IPS-20b (cell line): ENCODE results near the gene NHERF2.

ENCODE experiments used
- H3K27ac ChIP-seq: one replicate; pipeline ENCODE4 v1.5.1; 2013; ENCODE audit warnings: low read length
- H3K27me3 ChIP-seq: 2 replicates; pipeline ENCODE4 v1.6.1; 2013; ENCODE audit warnings: mild to moderate bottlenecking, low read length, inconsistent platforms; ENCODE audit not compliant: insufficient read depth
- H3K36me3 ChIP-seq: 2 replicates; pipeline ENCODE4 v1.6.1; 2013; ENCODE audit warnings: low read depth, mild to moderate bottlenecking, inconsistent platforms, low read length, moderate library complexity; ENCODE audit not compliant: insufficient read depth
- H3K4me1 ChIP-seq: 2 replicates; pipeline ENCODE4 v1.6.1; 2013; ENCODE audit warnings: mild to moderate bottlenecking, control low read depth, inconsistent platforms, low read length, moderate library complexity; ENCODE audit not compliant: insufficient read depth
- H3K4me3 ChIP-seq: 2 replicates; pipeline ENCODE4 v1.5.1; 2013; ENCODE audit warnings: mild to moderate bottlenecking, low read length, inconsistent platforms
- H3K9ac ChIP-seq: 2 replicates; pipeline ENCODE4 v1.6.1; 2013; ENCODE audit warnings: low read depth, mild to moderate bottlenecking, inconsistent platforms, low read length, moderate library complexity
- H3K9me3 ChIP-seq: 2 replicates; pipeline ENCODE4 v1.6.1; 2013; ENCODE audit warnings: mild to moderate bottlenecking, low read depth, low read length, inconsistent platforms; ENCODE audit not compliant: insufficient read depth

NHERF2 gene

DNA sequence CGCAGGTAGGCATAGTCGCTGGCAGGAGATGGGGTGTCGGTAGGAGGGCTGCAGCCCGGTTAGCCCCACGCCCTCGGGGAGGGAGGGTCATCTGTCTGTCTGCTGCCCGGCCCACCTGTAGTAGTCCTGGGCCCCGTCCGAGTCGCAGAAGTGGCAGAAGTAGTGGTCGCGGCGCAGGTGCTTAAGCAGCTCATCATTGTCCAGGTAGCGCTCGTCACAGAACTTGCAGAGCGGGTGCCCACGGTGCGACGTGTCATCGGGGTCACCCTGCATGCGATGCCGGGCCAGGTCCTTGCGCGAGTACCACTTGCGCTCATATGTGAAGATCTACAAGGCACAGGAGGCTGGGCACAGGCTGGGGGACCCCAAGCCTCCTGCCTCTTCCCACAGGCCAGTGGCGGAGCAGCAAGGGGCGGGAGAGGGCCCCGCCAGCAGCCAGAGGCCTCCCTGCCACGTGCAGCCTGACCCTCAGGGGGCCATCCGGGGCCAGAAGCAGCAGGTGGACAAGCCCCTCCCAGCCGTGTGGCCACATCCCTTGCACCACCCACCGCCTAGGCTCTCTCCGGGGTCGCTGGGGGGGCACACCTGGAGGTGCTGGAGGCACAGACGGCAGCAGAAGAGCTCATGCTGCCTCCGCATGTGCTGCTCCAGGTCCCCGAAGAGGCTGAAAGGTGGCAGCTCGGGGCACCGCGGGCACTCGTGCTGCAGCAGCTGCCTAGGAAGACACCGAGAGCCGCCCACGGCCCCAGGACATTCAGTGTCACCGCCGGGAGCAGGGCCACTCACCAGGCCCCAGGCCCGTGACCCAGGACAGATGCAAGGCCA is 24.1 kb upstream of the NHERF2 start:
- Histone ChIP-seq H3K4me1 (peaks cover 4% of the 10 kb centered on the region), H3K9me3 (no peaks in the 10 kb centered on the region), H3K27ac (no peak overlapping the region), H3K36me3 (peaks cover 57% of the 10 kb centered on the region), H3K4me3 (no peak overlapping the region), H3K27me3 (no peaks in the 10 kb centered on the region), H3K9ac (no peak overlapping the region)

GRCh38 chr16:2003231-2003826 is 23.4 kb upstream of the NHERF2 start:
- peaks cover 52% of the 10 kb centered on the region for H3K36me3 ChIP-seq

DNA sequence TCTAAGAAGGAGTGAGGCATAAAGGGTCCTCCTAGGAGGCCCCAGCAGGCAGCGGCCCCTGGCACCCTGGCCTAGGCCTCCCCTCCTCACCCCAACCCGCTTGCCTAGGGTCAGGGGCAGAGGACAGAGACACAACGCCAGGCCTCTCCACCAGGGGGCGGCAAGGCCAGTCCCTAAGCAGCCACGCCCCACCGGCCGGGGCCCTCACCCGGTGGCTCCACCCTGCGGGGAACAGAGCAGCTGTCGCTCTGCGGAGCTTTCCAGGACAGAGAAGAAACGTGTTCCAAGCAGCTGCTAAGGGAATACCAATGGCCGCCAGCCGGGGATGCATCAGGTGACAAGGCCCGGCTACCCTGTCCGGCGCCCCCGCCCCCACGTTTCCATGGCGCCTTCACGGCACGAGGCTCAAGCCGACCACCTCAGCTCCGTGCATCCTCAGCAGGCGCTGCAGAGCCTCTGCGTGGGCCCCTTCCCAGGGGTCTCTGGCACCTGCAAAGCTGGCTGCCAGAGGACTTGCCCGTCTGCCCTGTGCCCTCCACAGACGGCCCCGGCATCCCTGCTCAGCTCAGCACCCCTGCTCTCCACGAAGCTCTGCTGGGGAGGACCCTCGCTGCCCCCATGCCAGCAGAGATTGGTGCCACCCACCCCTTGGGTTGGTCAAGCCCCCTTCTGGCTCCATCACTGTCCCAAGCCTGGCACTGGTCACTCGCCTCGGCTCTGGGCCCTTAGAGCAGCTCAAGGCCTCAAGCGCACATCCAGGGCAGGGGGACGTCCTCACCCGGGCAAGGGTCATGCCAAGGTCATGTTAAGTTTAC is 22.7 kb upstream of the NHERF2 start:
- peak overlapping the region; percentile 37 for H3K27ac ChIP-seq
- H3K9ac ChIP-seq: peak overlapping the region; percentile 61; the same call in 1 of the 2 replicates
- H3K4me1 ChIP-seq: peaks cover 11% of the 10 kb centered on the region
- peak overlapping the region; percentile 36; the same call in 1 of the 2 replicates for H3K4me3 ChIP-seq
- H3K36me3 ChIP-seq: peaks cover 50% of the 10 kb centered on the region
- H3K27me3 ChIP-seq: no peaks in the 10 kb centered on the region
- H3K9me3 ChIP-seq: no peaks in the 10 kb centered on the region

More at GRCh38 chr16:2003231-2003826, 23.4 kb upstream of the NHERF2 start:
- H3K4me1 ChIP-seq: peaks cover 8% of the 10 kb centered on the region
- no peaks in the 10 kb centered on the region for H3K27me3 ChIP-seq
- no peak overlapping the region for H3K4me3 ChIP-seq
- H3K9me3 ChIP-seq: no peaks in the 10 kb centered on the region
- H3K9ac ChIP-seq: no peak overlapping the region
- H3K27ac ChIP-seq: no peak overlapping the region

DNA sequence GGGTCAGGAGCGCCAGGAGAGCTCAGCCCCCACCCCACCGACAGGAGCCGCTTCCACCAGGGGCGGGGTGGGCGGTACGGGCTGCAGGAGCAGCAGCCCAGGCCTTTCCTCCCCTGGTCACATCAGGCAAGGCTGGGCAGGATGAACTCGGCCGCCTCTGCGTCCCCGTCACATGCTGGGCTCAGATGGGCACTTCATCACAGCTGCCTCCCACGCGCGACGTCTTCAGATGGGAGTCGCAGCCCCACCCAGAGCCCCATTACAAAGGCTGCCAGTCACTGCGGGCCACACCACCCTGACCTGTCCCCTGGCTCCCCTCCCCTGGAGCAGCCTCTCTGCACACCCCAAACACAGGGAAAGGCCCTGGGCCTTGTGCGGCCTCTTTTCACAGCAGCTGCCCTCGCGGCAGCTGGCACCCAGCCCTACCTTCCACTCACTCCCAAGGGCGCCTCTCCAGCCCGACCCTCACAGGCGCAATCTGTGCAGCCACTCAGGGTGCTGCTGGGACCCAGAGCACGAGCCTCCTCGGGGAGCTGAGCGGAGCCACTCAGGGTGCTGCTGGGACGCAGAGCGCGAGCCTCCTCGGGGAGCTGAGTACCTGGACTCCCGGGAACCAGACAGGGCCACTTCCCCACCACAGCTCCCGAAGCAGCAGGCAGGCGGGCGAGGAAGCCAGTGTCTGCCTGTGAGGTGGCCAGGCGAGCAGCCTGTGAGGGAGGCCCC is 21.7 kb upstream of the NHERF2 start:
- Histone ChIP-seq H3K4me1 (peaks cover 11% of the 10 kb centered on the region), H3K4me3 (no peak overlapping the region), H3K27me3 (no peaks in the 10 kb centered on the region), H3K27ac (no peak overlapping the region), H3K9me3 (no peaks in the 10 kb centered on the region), H3K36me3 (peaks cover 40% of the 10 kb centered on the region), H3K9ac (no peak overlapping the region; the same call in 1 of the 2 replicates)

- H3K27ac ChIP-seq: no peak overlapping the region
- no peak overlapping the region for H3K9ac ChIP-seq
- H3K27me3 ChIP-seq: no peaks in the 10 kb centered on the region
- H3K9me3 ChIP-seq: no peaks in the 10 kb centered on the region
- peaks cover 14% of the 10 kb centered on the region for H3K4me1 ChIP-seq
- no peak overlapping the region for H3K4me3 ChIP-seq
- peaks cover 34% of the 10 kb centered on the region for H3K36me3 ChIP-seq
These were observed 21.1 kb upstream of the NHERF2 start for GRCh38 chr16:2005646-2006045.

DNA sequence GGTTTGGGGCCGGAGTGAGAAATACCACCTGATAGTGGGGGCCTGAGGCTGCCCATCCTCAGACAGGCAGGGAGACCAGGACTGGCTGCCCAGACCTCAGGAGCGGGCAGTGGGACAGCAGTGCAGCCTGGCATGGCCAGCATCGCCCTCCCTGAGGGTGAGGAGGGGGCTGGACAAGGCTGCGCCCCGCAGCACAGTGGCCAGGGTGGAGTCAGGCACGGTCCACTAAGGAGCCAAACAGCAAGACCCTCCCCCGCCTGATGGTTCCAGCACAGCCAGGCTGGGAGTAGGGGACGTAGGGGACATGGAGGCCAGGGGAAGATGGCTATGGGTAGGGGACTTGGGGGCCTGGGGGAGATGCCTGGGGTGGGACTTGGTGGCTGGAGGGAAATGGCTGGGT is 20.4 kb upstream of the NHERF2 start:
- no peaks in the 10 kb centered on the region for H3K9me3 ChIP-seq
- peaks cover 27% of the 10 kb centered on the region for H3K36me3 ChIP-seq
- H3K27me3 ChIP-seq: no peaks in the 10 kb centered on the region
- H3K4me1 ChIP-seq: peaks cover 14% of the 10 kb centered on the region
- H3K27ac ChIP-seq: no peak overlapping the region
- H3K4me3 ChIP-seq: no peak overlapping the region
- no peak overlapping the region for H3K9ac ChIP-seq

DNA sequence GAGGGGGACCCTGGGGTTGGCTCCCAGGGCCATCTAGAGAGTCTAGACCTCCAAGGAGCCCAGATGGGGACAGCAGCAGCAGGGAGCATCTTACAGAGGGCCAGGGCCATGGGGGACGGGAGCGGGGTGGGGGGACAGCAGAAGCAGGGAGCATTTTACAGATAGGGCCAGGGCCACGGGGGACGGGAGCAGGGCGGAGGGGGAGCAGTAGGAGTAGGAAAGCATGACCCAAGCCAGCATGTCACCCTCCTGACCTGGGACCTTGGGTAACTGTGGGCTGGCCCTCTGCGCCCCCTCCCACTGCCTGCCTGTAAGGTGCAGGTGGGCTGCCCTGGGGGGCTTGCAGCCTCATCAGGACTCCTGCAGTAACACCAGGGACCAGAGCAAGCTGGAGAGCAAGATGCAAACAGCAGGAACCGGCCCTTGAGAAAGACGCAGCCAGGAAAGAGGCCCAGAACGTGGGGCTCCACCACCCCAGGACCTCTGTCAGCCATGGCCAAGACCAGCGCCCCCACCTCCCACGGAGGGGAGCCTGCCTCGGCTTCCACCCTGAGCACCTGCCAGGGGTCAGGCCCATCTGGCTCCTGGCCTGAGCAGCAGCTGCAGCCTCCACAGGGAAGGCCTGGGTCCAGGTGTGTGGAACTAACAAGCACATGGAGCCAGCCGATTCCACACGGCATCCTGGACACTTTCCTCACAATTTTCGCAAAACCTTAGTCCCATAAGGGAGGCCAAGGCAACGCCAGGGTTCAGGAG is 19.4 kb upstream of the NHERF2 start:
- Histone ChIP-seq H3K9me3 (no peaks in the 10 kb centered on the region), H3K9ac (no peak overlapping the region; the same call in 1 of the 2 replicates), H3K27ac (no peak overlapping the region), H3K4me3 (no peak overlapping the region), H3K36me3 (peaks cover 17% of the 10 kb centered on the region), H3K4me1 (peaks cover 14% of the 10 kb centered on the region), H3K27me3 (no peaks in the 10 kb centered on the region)

- Histone ChIP-seq H3K9me3 (no peaks in the 10 kb centered on the region), H3K27ac (no peak overlapping the region), H3K9ac (peak overlapping the region; percentile 89; the same call in 1 of the 2 replicates), H3K36me3 (peaks cover 9% of the 10 kb centered on the region), H3K4me1 (peaks cover 14% of the 10 kb centered on the region), H3K27me3 (no peaks in the 10 kb centered on the region), H3K4me3 (peak overlapping the region; percentile 80)
These were observed 18.6 kb upstream of the NHERF2 start for GRCh38 chr16:2008009-2008526.

DNA sequence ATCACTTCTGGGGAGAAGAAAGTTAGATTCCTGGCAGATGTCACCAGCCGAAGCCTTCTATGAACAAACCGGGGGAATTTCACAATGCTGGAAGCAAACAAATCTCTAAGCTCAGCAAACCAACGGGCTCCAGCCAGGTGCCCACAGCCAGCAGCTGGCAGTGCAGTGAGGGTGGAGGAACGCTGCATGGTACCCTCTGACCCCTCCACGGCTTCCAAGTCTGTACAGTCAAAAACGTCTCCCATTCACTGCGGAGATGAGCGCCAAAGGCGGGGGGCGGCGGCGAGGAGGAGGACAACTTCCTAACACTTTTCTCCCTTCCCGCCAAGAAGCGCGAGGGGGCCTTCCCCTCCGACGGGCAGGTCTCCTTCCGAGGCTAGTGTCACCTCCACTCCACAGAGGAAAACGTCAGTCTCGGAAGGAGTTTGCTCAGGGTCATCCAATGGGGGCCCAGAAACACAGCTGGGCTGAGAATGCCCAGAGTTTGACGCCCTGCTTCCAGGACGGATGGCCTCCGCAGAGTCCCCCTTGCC is 18.0 kb upstream of the NHERF2 start:
- Histone ChIP-seq H3K27ac (no peak overlapping the region), H3K27me3 (no peaks in the 10 kb centered on the region), H3K4me3 (peak overlapping the region; percentile 80), H3K9ac (peak overlapping the region; percentile 89; the same call in 1 of the 2 replicates), H3K9me3 (no peaks in the 10 kb centered on the region), H3K36me3 (peaks cover 4% of the 10 kb centered on the region; the same call in 1 of the 2 replicates), H3K4me1 (peaks cover 14% of the 10 kb centered on the region)

- no peaks in the 10 kb centered on the region for H3K27me3 ChIP-seq
- H3K9me3 ChIP-seq: no peaks in the 10 kb centered on the region
- H3K4me1 ChIP-seq: peaks cover 13% of the 10 kb centered on the region
- H3K9ac ChIP-seq: peak overlapping the region; percentile 89; the same call in 1 of the 2 replicates
- H3K4me3 ChIP-seq: peak overlapping the region; percentile 80
- peaks cover 4% of the 10 kb centered on the region; the same call in 1 of the 2 replicates for H3K36me3 ChIP-seq
- H3K27ac ChIP-seq: no peak overlapping the region
These were observed 17.5 kb upstream of the NHERF2 start for GRCh38 chr16:2009164-2009711.
